HepG2 (cell line): ENCODE measurements around the gene MYO5B. TPM values are rescaled to one million over a fixed set of nuclear protein-coding genes. Genes with fewer than 3 reads are reported as not detected.
A peak's percentile ranks its signal among the peaks of the same experiment; 100 is the strongest.

Experiments used
- AHDC1 ChIP-seq: sonication (generic); formaldehyde crosslinking; IDR thresholded peaks from 2 replicates; pipeline ENCODE4 v1.5.1; 2020; ENCODE audit warnings: mild to moderate bottlenecking, missing genetic modification reagents, borderline replicate concordance
- BCL6 ChIP-seq: IDR thresholded peaks from 2 replicates; pipeline ENCODE4 v1.6.1; 2016; ENCODE audit warnings: missing genetic modification reagents, missing compliant biosample characterization
- CBX1 ChIP-seq: IDR thresholded peaks from one replicate; pipeline ENCODE4 v1.6.1; 2016; ENCODE audit warnings: antibody characterized with exemption, low read depth
- CREM ChIP-seq, 2 experiments: sonication (generic) in 1 of 2; formaldehyde crosslinking in 1 of 2; IDR thresholded peaks; 2 replicates each; pipeline versions ENCODE4 v1.4.0 to v1.6.1; 2016 to 2020; ENCODE audit warnings: antibody characterized with exemption in 1 of 2, mild to moderate bottlenecking in 1 of 2, missing genetic modification reagents in 1 of 2
- ETV5 ChIP-seq: IDR thresholded peaks from 2 replicates; pipeline ENCODE4 v1.6.1; 2018; ENCODE audit warnings: missing biosample characterization, missing genetic modification reagents, inconsistent platforms, borderline replicate concordance
- FOSL2 ChIP-seq: sonication (generic); formaldehyde crosslinking; IDR thresholded peaks from 2 replicates; pipeline ENCODE4 v1.4.0; 2020; ENCODE audit warnings: missing genetic modification reagents
- HNF4A ChIP-seq: sonication (generic); formaldehyde crosslinking; IDR thresholded peaks from 2 replicates; pipeline ENCODE4 v1.4.0; 2020; ENCODE audit warnings: missing genetic modification reagents
- KDM4B ChIP-seq: sonication (generic); formaldehyde crosslinking; IDR thresholded peaks from 2 replicates; pipeline ENCODE4 v1.4.0; 2020; ENCODE audit warnings: missing genetic modification reagents
- KLF9 ChIP-seq: IDR thresholded peaks from 2 replicates; pipeline ENCODE4 v1.6.1; 2016; ENCODE audit warnings: low read depth
- NFIC ChIP-seq: IDR thresholded peaks from 2 replicates; pipeline ENCODE4 v1.6.1; 2012; ENCODE audit warnings: mild to moderate bottlenecking, low read length, inconsistent platforms
- NR2F6 ChIP-seq, 2 experiments: IDR thresholded peaks; 2 replicates each; pipeline ENCODE4 v1.6.1; 2016; ENCODE audit warnings: antibody characterized with exemption in 1 of 2, mild to moderate bottlenecking in 1 of 2
- POGZ ChIP-seq: sonication (generic); formaldehyde crosslinking; IDR thresholded peaks from 2 replicates; pipeline ENCODE4 v1.4.0; 2020; ENCODE audit warnings: mild to moderate bottlenecking, missing genetic modification reagents
- SALL1 ChIP-seq: sonication (generic); formaldehyde crosslinking; IDR thresholded peaks from 2 replicates; pipeline ENCODE4 v1.8.0; 2022; ENCODE audit warnings: mild to moderate bottlenecking, missing genetic modification reagents
- SOX13 ChIP-seq, 3 experiments: fragments of 450-650 bp in 1 of 3; sonication (generic) in 1 of 3; formaldehyde crosslinking in 1 of 3; IDR thresholded peaks in 2 of 3; conservative IDR thresholded peaks in 1 of 3; 2 replicates each; pipeline versions ENCODE4 v1.5.0 to v1.6.1; 2016 to 2020; ENCODE audit warnings: antibody characterized with exemption in 1 of 3, mild to moderate bottlenecking in 1 of 3, missing compliant biosample characterization in 1 of 3, missing genetic modification reagents in 1 of 3, moderate library complexity in 1 of 3
- TBX2 ChIP-seq: sonication (generic); formaldehyde crosslinking; IDR thresholded peaks from 2 replicates; pipeline ENCODE4 v1.5.0; 2020; ENCODE audit warnings: missing genetic modification reagents, mild to moderate bottlenecking, borderline replicate concordance
- TRIM24 ChIP-seq: sonication (generic); formaldehyde crosslinking; IDR thresholded peaks from 2 replicates; pipeline ENCODE4 v1.8.0; 2022; ENCODE audit warnings: mild to moderate bottlenecking, missing genetic modification reagents
- ZMYM3 ChIP-seq: sonication (generic); formaldehyde crosslinking; IDR thresholded peaks from 2 replicates; pipeline ENCODE4 v1.5.1; 2020; ENCODE audit warnings: mild to moderate bottlenecking, missing genetic modification reagents
- ZNF264 ChIP-seq: sonication (generic); formaldehyde crosslinking; IDR thresholded peaks from 2 replicates; pipeline ENCODE4 v1.4.0; 2020; ENCODE audit warnings: missing genetic modification reagents
- ZNF292 ChIP-seq: sonication (generic); formaldehyde crosslinking; IDR thresholded peaks from 2 replicates; pipeline ENCODE4 v1.8.1; 2022; ENCODE audit warnings: mild to moderate bottlenecking, low read depth, missing genetic modification reagents, borderline replicate concordance
- ZNF430 ChIP-seq: sonication (generic); formaldehyde crosslinking; IDR thresholded peaks from 2 replicates; pipeline ENCODE4 v1.9.0; 2021; ENCODE audit warnings: mild to moderate bottlenecking, missing genetic modification reagents
- ZNF549 ChIP-seq: sonication (generic); formaldehyde crosslinking; IDR thresholded peaks from 2 replicates; pipeline ENCODE4 v1.5.0; 2020; ENCODE audit warnings: missing genetic modification reagents
- ZNF776 ChIP-seq: sonication (generic); formaldehyde crosslinking; IDR thresholded peaks from 2 replicates; pipeline ENCODE4 v1.4.0; 2020; ENCODE audit warnings: mild to moderate bottlenecking, missing genetic modification reagents
- polyA plus RNA-seq, 8 experiments: library from polyadenylated mRNA; depleted of rRNA in 3 of 8; stranded (reverse) in 7 of 8; unstranded in 1 of 8; fragments of >200 nt; fragmentation: Illumina TruSeq in 4 of 8; extraction: Trizol in 4 of 8; gene quantifications; 2 replicates each; pipeline versions ENCODE4 v1.2.1 to v1.2.3, GENCODE V29; 2011 to 2016; ENCODE audit warnings: low read depth in 4 of 8, missing spikeins in 1 of 8, mixed read lengths in 1 of 8; ENCODE audit not compliant: insufficient read depth in 1 of 8
- total RNA-seq, 5 experiments: library from RNA; depleted of rRNA; stranded (reverse); fragments of >200 nt; fragmentation: Illumina TruSeq; extraction: Trizol; gene quantifications; 2 replicates each; pipeline ENCODE4 v1.2.3, GENCODE V29; 2016; ENCODE audit warnings: low read depth in 1 of 5

The MYO5B gene
- total and polyA plus RNA-seq, 2 of the 13 experiments (the other 11 are each of a cell fraction or from before 2014, with no cell fraction given), result 13.1 to 24.0 TPM

- TF ChIP-seq AHDC1 (CRISPR knock-in tag) (0 out of 2 replicates have a peak, but pooled peaks have one; percentile 43), ZNF776 (CRISPR knock-in tag) (no peak), KDM4B (CRISPR knock-in tag) (no peak), NFIC (0 out of 2 replicates have a peak, but pooled peaks have one; percentile 40), POGZ (peak; percentile 73), CBX1 (no peak), SALL1 (peak; percentile 70), ZNF430 (CRISPR knock-in tag) (no peak), KLF9 (no peak), NR2F6 (IDR thresholded peaks at IDR 0.05) (peak; percentile 91), NR2F6 (CRISPR knock-in tag; IDR thresholded peaks at IDR 0.05) (peak; percentile 92), TRIM24 (0 out of 2 replicates have a peak, but pooled peaks have one; percentile 21), ZNF292 (CRISPR knock-in tag) (0 out of 2 replicates have a peak, but pooled peaks have one; percentile 69), CREM (IDR thresholded peaks at IDR 0.05) (peak; percentile 38; the same call in 1 of the 2 replicates), CREM (CRISPR knock-in tag; IDR thresholded peaks at IDR 0.05) (no peak), ETV5 (CRISPR knock-in tag) (0 out of 2 replicates have a peak, but pooled peaks have one; percentile 5), ZNF549 (CRISPR knock-in tag) (peak; percentile 83; the same call in 1 of the 2 replicates), ZMYM3 (CRISPR knock-in tag) (peak; percentile 73), HNF4A (CRISPR knock-in tag) (peak; percentile 96), TBX2 (peak; percentile 48; the same call in 1 of the 2 replicates), BCL6 (peak; percentile 29; the same call in 1 of the 2 replicates), FOSL2 (CRISPR knock-in tag) (0 out of 2 replicates have a peak, but pooled peaks have one; percentile 4), SOX13 (IDR thresholded peaks at IDR 0.05) (peak; percentile 67; the same call in 1 of the 2 replicates), SOX13 (CRISPR knock-in tag; conservative IDR thresholded peaks at IDR 0.05 in 1 of 2, IDR thresholded peaks at IDR 0.05 in 1 of 2) (peak in 1 of 2 experiments; percentile 89; a peak in 2 of 4 replicates), ZNF264 (peak; percentile 97)
Observed at GRCh38 chr18:50072146-50072545, 122.8 kb downstream of the MYO5B start (continued).
